H1 (cell line): Measurements from ENCODE around the gene C4B. TPM values are rescaled to one million over a fixed set of nuclear protein-coding genes. Genes with fewer than 3 reads are reported as not detected.
A peak's percentile ranks its signal among the peaks of the same experiment; 100 is the strongest.

Experiments
- CTCF ChIA-PET: fragments of 300-600 bp; sonication (Branson Sonifier 250); formaldehyde crosslinking; loops from one replicate; lab custom pipeline; 2021; ENCODE audit not compliant: partially characterized antibody; lab: Charles Lee
- POLR2A ChIA-PET: fragments of 300-600 bp; sonication (Branson Sonifier 250); formaldehyde crosslinking; loops from one replicate; lab custom pipeline; 2021; ENCODE audit warnings: inconsistent platforms; ENCODE audit not compliant: partially characterized antibody; lab: Charles Lee
- DNase-seq, 2 experiments: peaks; one replicate each; pipeline versions ENCODE4 v3.0.0 to v3.0.0-alpha.2; 2010 to 2022; ENCODE audit warnings: low spot score in 2 of 2, low read depth in 1 of 2, mixed read lengths in 1 of 2
- FAIRE-seq: peaks from 2 replicates; lab custom pipeline; 2011; peaks lifted over from hg19 to GRCh38; lab: Jason Lieb, UNC
- H2AFZ ChIP-seq: 2 replicates; pipeline ENCODE4 v1.8.1; 2012; ENCODE audit warnings: low read length, inconsistent platforms
- H2AK5ac ChIP-seq: 2 replicates; pipeline ENCODE4 v1.6.1; 2013; ENCODE audit warnings: low read depth, low read length
- H2BK120ac ChIP-seq: replicated peaks from 2 replicates; pipeline ENCODE3; 2013; ENCODE audit warnings: low read depth, low read length, inconsistent platforms
- H2BK12ac ChIP-seq: 2 replicates; pipeline ENCODE4 v1.6.1; 2013; ENCODE audit warnings: low read depth, low read length
- H2BK15ac ChIP-seq: 2 replicates; pipeline ENCODE4 v1.6.1; 2013; ENCODE audit warnings: low read length
- H2BK20ac ChIP-seq: 2 replicates; pipeline ENCODE4 v1.6.1; 2013; ENCODE audit warnings: low read length
- H2BK5ac ChIP-seq: 2 replicates; pipeline ENCODE4 v1.6.1; 2013; ENCODE audit warnings: low read depth, low read length
- H3K14ac ChIP-seq: 2 replicates; pipeline ENCODE4 v1.6.1; 2013; ENCODE audit warnings: inconsistent platforms; ENCODE audit not compliant: insufficient read length
- H3K18ac ChIP-seq: 2 replicates; pipeline ENCODE4 v1.6.1; 2013; ENCODE audit warnings: low read length; ENCODE audit errors: extremely low read depth
- H3K23ac ChIP-seq: 2 replicates; pipeline ENCODE4 v1.6.1; 2013; ENCODE audit warnings: inconsistent platforms; ENCODE audit not compliant: insufficient read length
- H3K23me2 ChIP-seq: 2 replicates; pipeline ENCODE4 v1.6.1; 2013; ENCODE audit warnings: low read depth, low read length
- H3K27ac ChIP-seq: 2 replicates; pipeline ENCODE4 v1.6.1; 2011; ENCODE audit warnings: low read depth, low read length, inconsistent platforms
- H3K27me3 ChIP-seq, 4 experiments: replicated peaks in 1 of 4; 1 replicate in 1 of 4; 2 replicates in 3 of 4; pipeline versions ENCODE4 v1.6.1 to v1.8.1; 2011 to 2013; ENCODE audit warnings: low read length in 3 of 4, mild to moderate bottlenecking in 3 of 4, inconsistent platforms in 2 of 4, mixed read lengths in 2 of 4, moderate library complexity in 1 of 4; ENCODE audit not compliant: control insufficient read depth in 3 of 4, insufficient read depth in 3 of 4; ENCODE audit errors: extremely low read depth in 1 of 4
- H3K36me3 ChIP-seq, 4 experiments: 2 replicates each; pipeline versions ENCODE4 v1.6.1 to v1.8.1; 2011 to 2013; ENCODE audit warnings: mild to moderate bottlenecking in 4 of 4, low read length in 3 of 4, moderate library complexity in 2 of 4, control low read depth in 1 of 4, inconsistent platforms in 1 of 4; ENCODE audit not compliant: insufficient read depth in 4 of 4, control insufficient read depth in 2 of 4
- H3K4ac ChIP-seq: replicated peaks from 2 replicates; pipeline ENCODE3; 2013; ENCODE audit warnings: low read length, low read depth, mixed read lengths, inconsistent platforms; ENCODE audit not compliant: insufficient read length
- H3K4me1 ChIP-seq, 4 experiments: replicated peaks in 1 of 4; 1 replicate in 1 of 4; 2 replicates in 3 of 4; pipeline versions ENCODE4 v1.6.1 to v1.8.1; 2011 to 2013; ENCODE audit warnings: low read length in 3 of 4, inconsistent platforms in 2 of 4, mixed read lengths in 1 of 4; ENCODE audit not compliant: insufficient read depth in 4 of 4, control insufficient read depth in 3 of 4
- H3K4me2 ChIP-seq, 2 experiments: 2 replicates each; pipeline versions ENCODE4 v1.6.1 to v1.8.1; 2011 to 2013; ENCODE audit warnings: low read depth in 2 of 2, low read length in 2 of 2, control low read depth in 1 of 2, inconsistent platforms in 1 of 2, mild to moderate bottlenecking in 1 of 2; ENCODE audit not compliant: insufficient read depth in 1 of 2
- H3K4me3 ChIP-seq, 4 experiments: fragments of 200-600, 300-600 bp in 1 of 4; sonication (generic), shearing (Covaris generic), sonication (Bioruptor Twin) in 1 of 4; 2 replicates each; pipeline versions ENCODE4 v1.5.1 to v1.8.1; 2011 to 2016; ENCODE audit warnings: low read length in 4 of 4, low read depth in 3 of 4, control low read depth in 2 of 4, inconsistent platforms in 2 of 4, mild to moderate bottlenecking in 2 of 4, mixed read lengths in 1 of 4, moderate library complexity in 1 of 4; ENCODE audit not compliant: insufficient read depth in 2 of 4; ENCODE audit errors: extremely low read depth in 1 of 4
- H3K56ac ChIP-seq: replicated peaks from 2 replicates; pipeline ENCODE3; 2013; ENCODE audit warnings: low read depth, mild to moderate bottlenecking, mixed read lengths, low read length, inconsistent platforms; ENCODE audit not compliant: insufficient read length
- H3K79me1 ChIP-seq: 2 replicates; pipeline ENCODE4 v1.6.1; 2013; ENCODE audit warnings: low read depth, low read length, control low read depth
- H3K79me2 ChIP-seq, 2 experiments: 2 replicates each; pipeline versions ENCODE4 v1.6.1 to v1.8.1; 2012 to 2013; ENCODE audit warnings: low read length in 2 of 2, mild to moderate bottlenecking in 2 of 2, inconsistent platforms in 1 of 2; ENCODE audit not compliant: insufficient read depth in 2 of 2, control insufficient read depth in 1 of 2
- H3K9ac ChIP-seq, 4 experiments: replicated peaks in 1 of 4; 1 replicate in 1 of 4; 2 replicates in 3 of 4; pipeline versions ENCODE4 v1.6.1 to v1.8.1; 2011 to 2013; ENCODE audit warnings: low read depth in 3 of 4, low read length in 3 of 4, control low read depth in 2 of 4, mild to moderate bottlenecking in 2 of 4, moderate library complexity in 2 of 4, inconsistent platforms in 1 of 4; ENCODE audit errors: extremely low read depth in 1 of 4
- H3K9me3 ChIP-seq, 2 experiments: 2 replicates each; pipeline versions ENCODE4 v1.6.1 to v1.8.1; 2012 to 2013; ENCODE audit warnings: mild to moderate bottlenecking in 2 of 2, moderate library complexity in 2 of 2, control low read depth in 1 of 2, inconsistent platforms in 1 of 2, low read depth in 1 of 2, low read length in 1 of 2, mixed read lengths in 1 of 2; ENCODE audit not compliant: insufficient read depth in 2 of 2
- H4K20me1 ChIP-seq, 2 experiments: replicated peaks in 1 of 2; 2 replicates each; pipeline versions ENCODE3 to v1.8.1; 2011 to 2013; ENCODE audit warnings: inconsistent platforms in 2 of 2, low read length in 2 of 2, mild to moderate bottlenecking in 1 of 2; ENCODE audit not compliant: insufficient read depth in 2 of 2, control insufficient read depth in 1 of 2
- H4K5ac ChIP-seq: 2 replicates; pipeline ENCODE4 v1.6.1; 2013; ENCODE audit warnings: low read length, low read depth, mixed read lengths, inconsistent platforms; ENCODE audit not compliant: insufficient read length
- H4K8ac ChIP-seq: 2 replicates; pipeline ENCODE4 v1.8.0; 2013; ENCODE audit warnings: mild to moderate bottlenecking, moderate library complexity, low read length, inconsistent platforms; ENCODE audit not compliant: insufficient read depth; ENCODE audit errors: extremely low read depth
- H4K91ac ChIP-seq: replicated peaks from 2 replicates; pipeline ENCODE3; 2013; ENCODE audit warnings: low read length, mixed read lengths, inconsistent platforms; ENCODE audit not compliant: insufficient read length
- ATF3 ChIP-seq: IDR thresholded peaks from 2 replicates; pipeline ENCODE4 v1.6.1; 2011; ENCODE audit warnings: low read depth, mild to moderate bottlenecking, low read length; ENCODE audit not compliant: insufficient read depth
- CBX5 ChIP-seq: fragments of 300-800, 300-1000 bp; sonication (generic); IDR thresholded peaks from 2 replicates; pipeline ENCODE4 v1.7.1; 2016; ENCODE audit warnings: antibody characterized with exemption, low read length, low read depth
- CTCF ChIP-seq, 3 experiments: IDR thresholded peaks; 1 replicate in 2 of 3; 2 replicates in 1 of 3; pipeline versions ENCODE4 v1.5.1 to v1.6.1; 2011; ENCODE audit warnings: low read length in 3 of 3, mild to moderate bottlenecking in 3 of 3, inconsistent platforms in 2 of 3, low read depth in 1 of 3, moderate library complexity in 1 of 3; ENCODE audit not compliant: insufficient read depth in 1 of 3; ENCODE audit errors: control extremely low read depth in 1 of 3
- E2F6 ChIP-seq: IDR thresholded peaks from 2 replicates; pipeline ENCODE4 v1.6.1; 2012; ENCODE audit warnings: inconsistent platforms
- GABPA ChIP-seq: IDR thresholded peaks from 2 replicates; pipeline ENCODE4 v1.6.1; 2011; ENCODE audit warnings: mild to moderate bottlenecking, low read length, moderate library complexity, borderline replicate concordance; ENCODE audit not compliant: insufficient read depth
- GTF2F1 ChIP-seq: IDR thresholded peaks from 2 replicates; pipeline ENCODE4 v1.6.1; 2012; ENCODE audit warnings: low read depth, low read length, improper control_type of control experiment, borderline replicate concordance
- KDM4A ChIP-seq: IDR thresholded peaks from one replicate; pipeline ENCODE4 v1.7.1; 2012; ENCODE audit warnings: low read depth, mild to moderate bottlenecking, moderate library complexity, low read length, inconsistent platforms; ENCODE audit not compliant: severe bottlenecking
- PHF8 ChIP-seq: fragments of 200-600 bp; sonication (generic); conservative IDR thresholded peaks from 2 replicates; pipeline ENCODE4 v1.7.1; 2012; ENCODE audit warnings: low read depth, mild to moderate bottlenecking, inconsistent platforms, low read length, moderate library complexity
- SIN3A ChIP-seq, 2 experiments: IDR thresholded peaks in 1 of 2; conservative IDR thresholded peaks in 1 of 2; 2 replicates each; pipeline ENCODE4 v1.6.1; 2011 to 2012; ENCODE audit warnings: low read length in 2 of 2, improper control_type of control experiment in 1 of 2, low read depth in 1 of 2, mild to moderate bottlenecking in 1 of 2
- WGBS, 2 experiments: shearing (Covaris generic) in 1 of 2; methylation state at CpG; one replicate each; pipeline versions ENCODE4 v1.1.6 to v1.1.7; 2013 to 2015; ENCODE audit warnings: low lambda C conversion rate in 2 of 2, mixed read lengths in 2 of 2, inconsistent platforms in 1 of 2, low coverage in 1 of 2, missing lambda C conversion rate in 1 of 2; ENCODE audit not compliant: insufficient replicate concordance in 2 of 2, insufficient coverage in 1 of 2, insufficient read length in 1 of 2; ENCODE audit errors: extremely low coverage in 1 of 2, missing lambda C conversion rate in 1 of 2; 5-methylcytosine and 5-hydroxymethylcytosine counted together
- polyA plus RNA-seq, 7 experiments: library from polyadenylated mRNA; depleted of rRNA in 3 of 7; stranded (reverse) in 5 of 7; unstranded in 2 of 7; fragments of >200 nt in 5 of 7; fragments of 200-250 nt in 2 of 7; gene quantifications; 1 replicate in 5 of 7; 2 replicates in 1 of 7; 4 replicates in 1 of 7; pipeline versions ENCODE4 v1.2.1 to v1.2.3, GENCODE V29; 2011 to 2013; ENCODE audit warnings: missing spikeins in 2 of 7, mixed read lengths in 2 of 7
- total RNA-seq: library from RNA; stranded (reverse); fragmentation: NEBNext Ultra II Directional; extraction: Animal tissue kit (Norgen Biotek cat#: 25700); gene quantifications from 2 replicates; pipeline ENCODE4 v1.2.1, GENCODE V29; 2021

Gene C4B
- total and polyA plus RNA-seq, 2 of the 8 experiments (the other 6 are each of a cell fraction or from before 2014, with no cell fraction given) = 0.74 to 3.5 TPM

GRCh38 chr6:32047539-32047854 is 32.9 kb downstream of the C4B start:
- Histone ChIP-seq H3K4me3 (no peak overlapping the region), H2BK120ac (no peak overlapping the region), H3K23me2 (peaks cover 1% of the 10 kb centered on the region; the same call in 1 of the 2 replicates), H3K9ac (no peak overlapping the region), H2BK12ac (peak overlapping the region; percentile 63; the same call in 1 of the 2 replicates), H2BK5ac (no peak overlapping the region; the same call in 1 of the 2 replicates), H3K36me3 (no peaks in the 10 kb centered on the region), H2AK5ac (no peak overlapping the region), H3K27me3 (no peaks in the 10 kb centered on the region), H3K4me1 (peaks cover 0 to 7% (median 4%) of the 10 kb centered on the region in 4 experiments; a peak in 4 of 7 replicates), H3K27ac (no peak overlapping the region), H2AFZ (no peak overlapping the region), H3K4ac (no peak overlapping the region), H3K79me2 (no peaks in the 10 kb centered on the region), H3K9me3 (no peaks in the 10 kb centered on the region), H4K20me1 (no peaks in the 10 kb centered on the region), H4K5ac (no peak overlapping the region), H3K18ac (no peak overlapping the region), H2BK20ac (no peak overlapping the region), H2BK15ac (peak overlapping the region; percentile 72; the same call in 1 of the 2 replicates), H3K23ac (no peak overlapping the region), H3K79me1 (no peaks in the 10 kb centered on the region), H4K91ac (no peak overlapping the region), H3K4me2 (no peak overlapping the region), H3K14ac (no peak overlapping the region), H4K8ac (no peak overlapping the region; the same call in 1 of the 2 replicates), H3K56ac (no peak overlapping the region)
- no peak for FAIRE-seq
- DNase-seq = no peak
- WGBS, 2 experiments = 89% methylated on average over 6 of the region's 6 CpGs; no CpG with 5 or more reads in 1 of the 2 experiments
- ChIA-PET CTCF (interaction anchor here (0.5 to 4.9 kb wide), 25 partner anchors 9 to 1511 kb away, joined by 3 to 38 read pairs (median 5); partner anchors contain the start of genes CFB, CYP21A2 and DXO), POLR2A (interaction anchor here (0.6 to 3.1 kb wide), 4 partner anchors 28 to 122 kb away, joined by 3 to 14 read pairs (median 4); partner anchors contain the start of gene DXO)
- TF ChIP-seq KDM4A (no peak), CTCF (IDR thresholded peaks at IDR 0.05; ENCODE audit: control extremely low read depth in 1 of 3, insufficient read depth in 1 of 3, low read depth in 1 of 3, low read length in 3 of 3) (no peak), PHF8 (no peak), GTF2F1 (no peak), SIN3A (conservative IDR thresholded peaks at IDR 0.05 in 1 of 2, IDR thresholded peaks at IDR 0.05 in 1 of 2; ENCODE audit: low read depth in 1 of 2, low read length in 2 of 2) (no peak), ATF3 (no peak), GABPA (no peak), E2F6 (no peak), CBX5 (no peak)
